GM21381 (cell line): ENCODE measurements around the gene CUEDC1.
"Not testable (repeated sequence)": the region's sequence is repeated elsewhere in the genome, so short reads cannot be mapped to it uniquely, and the experiment has no call there.

Source experiments
- ATAC-seq: cut with Tn5 transposase; IDR thresholded peaks from one replicate; pipeline ENCODE4 v1.9.1; 2021; ENCODE audit warnings: mild to moderate bottlenecking, moderate library complexity; ENCODE audit not compliant: unreplicated experiment

Gene CUEDC1

GRCh38 chr17:57985675-57985974, 30.4 kb upstream of the CUEDC1 start:
- no peak for ATAC-seq

DNA sequence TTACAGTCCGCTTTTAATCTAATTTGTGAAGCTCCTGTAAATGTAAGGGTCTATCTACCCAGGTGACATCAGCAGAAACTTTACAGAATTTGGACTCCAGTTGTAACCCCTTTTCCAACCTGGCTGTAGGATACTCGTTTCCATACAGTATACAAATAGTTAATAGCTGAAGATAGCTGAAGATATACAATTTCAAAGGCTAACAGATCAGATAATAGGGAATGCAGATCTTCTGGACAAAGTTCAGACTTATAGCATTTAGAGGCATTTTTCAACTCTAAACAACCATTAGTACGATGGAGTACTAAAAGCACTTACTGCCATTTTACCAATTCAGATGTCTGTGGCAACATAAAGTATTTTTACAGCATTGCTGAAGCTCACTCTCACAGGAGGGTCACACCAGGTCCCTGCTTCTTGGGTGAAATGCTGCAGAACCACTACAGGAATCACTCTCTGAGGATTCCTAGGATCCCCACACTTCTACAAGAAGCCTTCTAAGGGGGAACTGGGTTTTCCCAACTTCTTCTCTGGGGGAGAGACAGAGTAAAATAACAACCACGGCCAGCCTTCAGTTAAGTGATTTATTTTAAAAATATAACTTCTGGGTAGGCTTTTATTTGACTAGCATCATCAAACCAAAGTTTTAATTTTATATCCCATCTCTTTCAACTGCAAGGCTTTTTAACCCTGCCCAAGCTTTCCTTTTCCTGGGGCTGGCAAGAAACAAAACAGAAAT, 29.9 kb upstream of the CUEDC1 start:
- ATAC-seq: no peak

DNA sequence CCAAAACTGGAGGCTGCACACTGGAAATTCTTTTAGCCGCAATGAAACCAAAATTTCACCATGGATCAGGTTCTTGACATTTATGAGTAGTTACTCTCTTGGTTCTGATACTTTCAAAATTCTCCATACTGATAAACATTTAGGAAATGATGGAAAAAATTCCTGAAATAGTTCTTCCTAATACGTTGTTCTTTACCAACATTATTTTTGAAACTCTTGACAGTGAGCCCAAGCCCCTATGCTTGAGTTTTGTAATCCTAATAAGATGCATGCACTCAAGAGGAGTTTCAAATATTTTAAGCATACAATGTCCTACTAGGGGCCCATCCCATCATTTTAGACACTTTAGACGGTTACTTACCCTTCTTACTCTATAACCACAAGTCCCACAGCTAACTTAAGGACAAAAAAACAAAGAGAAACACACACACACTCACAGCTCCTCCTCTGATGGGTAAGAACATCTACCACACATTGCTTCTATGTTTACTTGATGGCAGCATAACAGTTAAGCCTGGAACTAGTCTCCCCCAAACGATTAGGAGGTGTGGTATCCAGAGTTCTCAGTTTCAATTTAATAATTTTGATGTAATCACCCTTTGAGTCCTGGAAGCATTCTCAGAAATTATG, 29.2 kb upstream of the CUEDC1 start:
- ATAC-seq: no peak

DNA sequence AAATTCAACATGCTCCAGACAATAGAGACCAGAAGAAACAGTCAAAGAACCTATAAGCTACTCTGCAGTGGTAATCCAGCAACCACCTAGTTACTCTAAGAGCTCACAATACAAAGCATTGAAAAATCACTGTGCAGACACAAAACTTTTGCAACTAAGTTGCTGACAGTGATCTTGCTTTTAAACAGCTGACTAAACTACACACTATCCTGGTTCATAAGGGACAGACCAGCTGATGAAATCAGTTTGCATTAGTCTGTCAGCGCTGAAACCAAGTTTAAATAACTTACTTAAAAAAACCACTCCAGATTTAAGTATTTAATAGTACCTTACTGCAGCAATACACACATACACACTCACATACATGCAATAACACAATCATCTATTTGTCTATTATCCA, 28.2 kb upstream of the CUEDC1 start:
- ATAC-seq: no peak

- no peak for ATAC-seq
Measured at GRCh38 chr17:57982452-57983170, 27.4 kb upstream of the CUEDC1 start.

DNA sequence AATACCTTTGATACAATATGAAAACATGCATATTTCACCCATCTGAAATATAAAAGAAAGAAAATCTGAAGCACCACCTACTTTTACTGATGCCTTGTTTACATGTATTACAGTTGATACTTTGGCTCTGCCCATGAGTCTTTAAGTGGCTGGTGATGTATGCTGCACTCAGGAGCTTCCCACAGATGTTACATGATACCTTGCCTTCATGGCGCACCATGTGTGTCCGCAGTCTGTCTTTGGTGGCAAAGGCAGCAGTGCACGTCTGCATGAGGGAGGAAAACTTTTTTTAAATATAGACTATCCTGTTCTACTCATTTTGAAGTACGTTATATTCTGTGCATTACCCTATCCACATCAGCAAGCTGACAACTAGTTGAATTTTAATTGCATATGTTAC, 25.3 kb upstream of the CUEDC1 start:
- ATAC-seq: no peak

DNA sequence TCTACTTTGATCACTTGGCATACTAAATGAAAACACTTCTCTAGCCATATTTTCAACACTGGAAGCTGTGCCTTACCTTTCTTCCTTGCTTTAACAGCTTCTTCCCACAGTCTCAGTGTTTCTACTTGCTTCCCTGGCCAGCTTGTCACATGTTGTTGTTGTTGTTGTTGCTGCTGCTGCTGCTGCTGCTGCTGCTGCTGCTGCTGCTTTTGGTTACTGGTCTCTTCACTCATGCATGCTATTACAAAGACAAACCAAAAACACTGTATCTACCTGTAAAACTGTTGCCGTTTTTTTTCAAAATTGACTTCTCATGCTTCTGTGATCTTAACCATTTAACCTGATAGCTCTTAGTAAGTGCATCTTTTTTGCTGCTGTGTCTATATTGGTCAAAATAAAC, 23.9 kb upstream of the CUEDC1 start:
- ATAC-seq: no peak

DNA sequence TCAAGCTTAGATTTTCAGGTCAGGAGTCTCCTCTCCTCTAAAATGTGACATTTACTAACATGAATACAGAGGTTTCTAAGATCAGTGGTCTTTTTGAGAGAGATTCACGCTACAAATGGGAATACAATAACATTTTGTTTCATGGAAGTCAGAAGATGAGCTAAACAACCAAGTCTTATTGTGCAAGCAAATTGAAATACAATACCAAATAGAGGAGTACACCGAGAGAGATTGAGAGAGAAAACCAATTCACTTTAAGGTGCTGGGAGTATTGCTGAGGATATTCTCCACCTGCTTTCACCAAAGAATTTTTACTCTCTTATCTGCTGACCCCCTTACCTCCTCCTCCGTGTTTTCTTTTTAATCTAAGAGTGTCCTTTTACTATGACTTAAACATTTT, 21.4 kb upstream of the CUEDC1 start:
- no peak for ATAC-seq

DNA sequence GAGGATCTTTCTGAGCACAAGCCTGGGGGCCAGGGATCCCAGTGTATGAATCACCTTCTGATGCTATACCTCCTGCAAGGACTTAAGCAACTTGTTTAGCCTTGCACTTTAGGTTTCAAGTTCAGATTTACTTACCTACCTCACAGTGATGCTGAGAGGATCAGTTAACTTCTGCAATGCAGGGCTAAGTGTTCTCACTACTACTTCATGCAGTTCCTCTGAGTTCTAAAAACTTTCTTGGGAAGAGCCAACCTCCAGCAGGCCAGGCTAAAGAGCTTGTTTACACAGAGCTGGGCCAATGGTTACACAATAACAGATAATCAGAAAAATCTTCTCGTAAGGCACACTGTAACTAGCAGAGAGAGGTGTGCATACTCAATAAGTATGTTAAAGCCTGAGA, 19.8 kb upstream of the CUEDC1 start:
- no peak for ATAC-seq

DNA sequence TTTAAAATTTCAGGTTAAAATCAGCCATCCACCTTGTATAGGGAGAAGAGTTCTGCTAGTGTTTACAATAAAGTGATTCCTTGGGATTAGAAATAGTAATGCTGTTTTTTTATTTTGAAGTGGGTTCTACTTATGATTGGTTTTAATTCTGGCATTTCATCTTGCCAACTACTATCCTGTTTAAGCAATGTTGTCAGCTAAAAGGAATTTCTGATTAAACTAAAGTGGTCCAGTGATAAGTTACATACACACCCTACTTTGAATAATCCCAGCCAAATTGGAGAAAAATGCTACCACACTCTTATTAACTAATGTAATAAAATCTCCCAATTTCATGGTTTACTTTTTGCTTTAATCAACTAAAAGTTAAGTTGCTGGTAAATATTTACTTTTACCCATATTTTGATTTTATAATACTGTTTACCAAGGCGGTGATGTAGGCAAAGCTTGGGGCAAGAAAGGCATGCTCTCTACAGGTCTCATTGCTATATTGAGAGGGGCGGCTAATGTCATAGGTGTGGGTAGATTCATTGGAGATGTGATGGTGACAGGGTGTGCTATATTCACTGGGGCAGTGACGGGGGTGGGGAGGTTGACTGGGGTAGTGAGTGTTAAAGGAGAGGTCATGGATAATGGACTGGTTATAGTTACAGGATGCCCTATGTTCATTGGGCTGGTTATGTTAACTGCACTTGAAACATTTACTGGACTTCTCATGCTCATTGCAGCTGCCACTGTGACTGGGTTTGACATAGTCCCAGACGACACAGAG, 19.0 kb upstream of the CUEDC1 start:
- not testable (repeated sequence) for ATAC-seq

GRCh38 chr17:57972151-57972550, 16.9 kb upstream of the CUEDC1 start:
- no peak for ATAC-seq

DNA sequence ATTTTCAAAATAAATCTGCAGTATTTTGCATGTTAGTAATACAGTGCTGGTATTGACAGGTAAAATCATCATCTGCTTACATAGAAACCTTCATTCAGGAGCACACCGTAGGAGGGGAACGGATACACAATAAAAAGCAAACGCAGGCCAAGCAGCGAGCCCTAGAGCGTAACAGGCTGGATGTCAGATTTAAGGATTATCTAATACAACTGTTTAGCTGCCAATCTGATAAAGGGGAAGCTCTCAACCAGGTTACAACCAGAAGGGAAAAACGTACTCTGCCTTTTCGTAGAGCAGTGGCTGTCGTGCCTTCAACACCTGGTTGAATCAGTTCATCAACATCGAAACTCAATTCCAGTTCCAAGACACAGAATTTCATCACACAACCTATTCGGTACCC, 16.4 kb upstream of the CUEDC1 start:
- ATAC-seq: no peak

DNA sequence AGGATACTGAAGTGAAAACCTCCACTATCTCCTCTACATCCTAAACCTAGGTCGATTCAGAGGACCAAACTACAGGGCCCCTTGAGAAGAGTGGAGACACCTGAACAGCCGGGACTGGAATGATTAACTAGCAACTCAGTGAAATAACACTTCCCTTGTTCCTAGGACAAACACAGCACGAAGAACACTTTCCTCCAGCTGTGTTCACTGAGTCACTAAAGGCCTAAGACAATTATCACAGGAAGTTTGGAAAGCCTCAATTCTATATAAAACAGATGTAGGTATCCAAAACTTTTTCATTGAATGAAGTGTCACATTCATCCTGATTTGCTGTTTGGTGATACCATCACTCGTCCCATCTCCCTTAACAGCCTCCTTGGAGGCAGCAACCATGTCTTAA, 15.5 kb upstream of the CUEDC1 start:
- ATAC-seq: no peak

- no peak for ATAC-seq
Measured at GRCh38 chr17:57968456-57968855, 13.2 kb upstream of the CUEDC1 start.

DNA sequence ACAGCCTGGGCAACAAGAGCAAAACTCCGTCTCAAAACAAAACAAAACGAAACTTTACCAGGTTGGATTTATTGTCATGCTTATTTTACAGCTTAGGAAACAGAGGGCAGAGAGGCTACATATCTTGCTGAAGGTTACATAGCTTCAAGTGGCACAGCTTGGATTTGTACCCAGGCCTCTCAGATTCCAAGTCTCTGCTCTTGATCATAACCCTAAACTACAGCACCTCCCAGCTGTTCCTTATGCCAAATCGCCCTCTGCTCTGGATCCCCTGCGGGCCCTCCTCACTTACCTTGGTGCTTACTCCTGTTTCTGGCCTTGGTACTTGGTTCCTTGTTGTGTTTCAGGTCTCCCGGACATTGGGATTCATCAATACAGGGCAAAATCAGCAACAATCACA, 11.7 kb upstream of the CUEDC1 start:
- no peak for ATAC-seq

- ATAC-seq: no peak
Measured at GRCh38 chr17:57966246-57966645, 11.0 kb upstream of the CUEDC1 start.

DNA sequence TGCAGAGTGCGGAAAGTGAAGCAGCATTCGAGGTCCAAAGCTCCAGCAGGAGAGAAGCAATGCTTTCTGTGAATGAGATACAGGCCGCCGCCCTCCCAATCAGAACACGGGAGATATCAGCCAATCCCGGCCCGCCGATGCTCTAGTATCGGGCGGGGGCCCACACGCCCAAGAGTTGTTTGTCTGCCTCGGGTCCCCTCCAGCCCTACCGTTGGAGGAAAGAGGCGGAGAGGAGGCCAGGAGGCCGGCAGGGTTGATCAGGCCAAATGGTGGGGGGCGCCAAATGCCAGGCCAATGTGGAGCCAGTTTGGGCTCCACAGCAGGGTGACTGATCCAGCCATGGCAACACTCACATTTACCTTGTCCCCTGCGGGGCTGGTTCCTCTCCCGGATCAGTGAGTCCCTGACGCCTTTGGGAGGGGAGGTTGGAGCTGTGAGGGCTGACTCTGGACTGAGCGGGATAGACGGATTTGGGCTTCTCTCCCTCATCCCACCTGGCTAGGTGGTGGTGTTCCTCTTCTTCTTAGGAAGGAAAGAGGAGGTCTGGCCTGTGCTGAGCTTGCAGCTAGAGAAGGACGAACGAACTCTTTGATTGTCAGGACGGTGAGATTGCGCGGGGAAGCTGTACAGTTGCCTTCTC, 10.4 kb upstream of the CUEDC1 start:
- ATAC-seq: no peak

- ATAC-seq: no peak
Measured at GRCh38 chr17:57963149-57963511, 7.9 kb upstream of the CUEDC1 start.

DNA sequence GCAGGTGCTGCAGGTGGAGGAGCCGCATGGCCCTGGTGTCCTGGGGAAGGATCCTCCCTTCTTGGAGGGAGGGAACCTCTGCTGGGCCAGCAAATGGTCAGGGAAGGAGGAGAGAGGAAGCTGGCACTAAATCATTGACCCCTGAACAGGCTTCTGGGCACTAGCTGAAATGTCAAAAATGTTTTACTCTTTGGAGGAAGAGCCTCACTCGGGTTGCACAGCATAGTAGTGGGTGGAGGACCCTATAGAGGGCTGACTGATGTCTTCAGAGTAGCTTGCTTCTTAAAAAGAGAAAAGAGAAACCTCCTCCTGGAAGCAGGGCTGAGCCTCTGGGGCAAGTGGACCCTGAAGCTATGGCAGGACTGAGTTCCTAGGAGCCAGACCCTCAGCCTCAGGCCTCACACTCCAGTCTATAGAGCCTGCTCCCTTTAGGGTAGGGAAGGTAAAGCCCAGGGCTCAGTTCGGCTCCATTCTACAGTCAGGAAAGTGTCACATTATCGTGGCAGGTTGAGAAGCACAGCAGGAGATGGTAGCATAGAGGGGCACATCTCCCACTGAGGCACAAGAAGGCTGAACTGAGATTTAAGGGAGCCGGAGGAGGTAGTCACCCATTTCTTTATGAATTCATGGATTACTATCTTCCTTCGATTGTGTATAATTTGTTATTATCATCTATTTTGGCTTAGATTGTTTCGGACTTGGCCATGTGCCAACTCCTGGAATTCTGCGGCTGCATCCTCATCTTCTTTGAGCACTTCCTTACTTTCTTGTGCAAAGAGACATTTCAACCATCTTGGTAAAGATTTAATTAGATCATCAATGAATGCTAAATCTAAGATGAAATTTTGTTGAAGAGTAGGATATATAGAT, 7.3 kb upstream of the CUEDC1 start:
- ATAC-seq: no peak

DNA sequence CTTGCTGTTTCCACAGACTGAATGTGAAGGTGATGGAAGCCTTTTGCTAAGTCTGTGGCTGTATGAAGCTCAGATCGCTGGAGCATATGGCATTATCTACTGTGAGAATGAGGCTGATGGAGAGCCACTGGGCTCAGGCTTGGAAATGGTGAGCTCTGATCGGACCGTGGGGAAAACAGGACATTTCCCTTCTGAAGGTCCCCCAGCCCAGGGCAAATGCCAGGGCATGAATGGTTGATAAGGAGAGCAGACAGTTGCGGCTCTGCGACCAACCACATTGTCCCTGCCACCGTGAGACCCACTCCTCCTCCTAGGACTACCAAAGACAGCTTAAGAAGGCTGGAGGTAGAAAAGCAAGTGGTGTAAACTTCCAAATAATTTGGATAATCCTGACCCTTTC, 4.7 kb upstream of the CUEDC1 start:
- ATAC-seq: no peak
